ENCODE data around the gene CSPG5.

DNA sequence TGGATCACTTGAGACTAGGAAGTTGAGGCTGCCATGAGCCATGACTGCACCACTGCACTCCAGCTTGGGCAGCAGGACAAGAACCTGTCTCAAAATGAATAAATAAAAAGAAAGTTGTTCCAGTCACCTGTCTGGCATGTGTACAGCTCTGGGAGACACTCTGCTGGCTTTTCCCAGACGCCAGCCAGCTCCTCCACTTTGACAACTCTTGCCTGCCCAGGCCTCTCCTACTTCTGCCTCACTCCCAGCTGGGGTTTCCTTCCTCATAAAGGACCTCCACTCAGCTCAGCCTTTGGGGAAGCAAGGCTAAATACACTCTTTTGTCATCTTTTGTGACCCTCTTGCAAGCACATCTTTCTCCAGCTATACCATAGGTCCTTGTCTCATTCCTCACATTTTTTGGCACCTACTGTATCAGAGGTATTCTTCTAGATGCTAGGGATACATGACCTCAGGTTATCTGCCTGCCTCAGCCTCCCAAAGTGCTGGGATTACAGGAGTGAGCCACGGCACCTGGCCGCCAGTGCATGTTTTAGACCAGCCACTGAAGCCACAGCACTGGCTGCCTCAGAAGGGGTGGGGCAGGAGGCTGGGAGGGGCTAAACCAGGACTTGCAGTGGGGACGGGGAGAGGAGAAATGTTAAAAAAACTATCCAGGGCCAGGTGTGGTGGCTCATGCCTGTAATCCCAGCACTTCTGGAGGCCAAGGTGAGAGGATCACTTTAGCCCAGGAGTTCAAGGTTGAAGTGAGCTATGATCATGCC lies 55.2 kb downstream of the CSPG5 start:
- TF ChIP-seq POLR2A (IDR thresholded peaks at IDR 0.05), result no peak
- TF ChIP-seq, protein P1, sequence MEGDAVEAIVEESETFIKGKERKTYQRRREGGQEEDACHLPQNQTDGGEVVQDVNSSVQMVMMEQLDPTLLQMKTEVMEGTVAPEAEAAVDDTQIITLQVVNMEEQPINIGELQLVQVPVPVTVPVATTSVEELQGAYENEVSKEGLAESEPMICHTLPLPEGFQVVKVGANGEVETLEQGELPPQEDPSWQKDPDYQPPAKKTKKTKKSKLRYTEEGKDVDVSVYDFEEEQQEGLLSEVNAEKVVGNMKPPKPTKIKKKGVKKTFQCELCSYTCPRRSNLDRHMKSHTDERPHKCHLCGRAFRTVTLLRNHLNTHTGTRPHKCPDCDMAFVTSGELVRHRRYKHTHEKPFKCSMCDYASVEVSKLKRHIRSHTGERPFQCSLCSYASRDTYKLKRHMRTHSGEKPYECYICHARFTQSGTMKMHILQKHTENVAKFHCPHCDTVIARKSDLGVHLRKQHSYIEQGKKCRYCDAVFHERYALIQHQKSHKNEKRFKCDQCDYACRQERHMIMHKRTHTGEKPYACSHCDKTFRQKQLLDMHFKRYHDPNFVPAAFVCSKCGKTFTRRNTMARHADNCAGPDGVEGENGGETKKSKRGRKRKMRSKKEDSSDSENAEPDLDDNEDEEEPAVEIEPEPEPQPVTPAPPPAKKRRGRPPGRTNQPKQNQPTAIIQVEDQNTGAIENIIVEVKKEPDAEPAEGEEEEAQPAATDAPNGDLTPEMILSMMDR (IDR thresholded peaks at IDR 0.05), result no peak
